ENCODE data around the gene CHST7.

- TF ChIP-seq CTCF (conservative IDR thresholded peaks at IDR 0.05; ENCODE audit: low read depth, low read length) (no peak), EZH2 (IDR thresholded peaks at IDR 0.05; ENCODE audit: low read length, unreplicated experiment) (no peak), EZH2phosphoT487 (IDR thresholded peaks at IDR 0.05; ENCODE audit: borderline replicate concordance, low read length) (no peak)
Observed at GRCh38 chrX:46607916-46608315, 34.4 kb downstream of the CHST7 start.

Data from PC-3 (cell line).